Measurements from ENCODE around the gene BCKDK. TPM values are rescaled to one million over a fixed set of nuclear protein-coding genes. Genes with fewer than 3 reads are reported as not detected.

Gene BCKDK
- total and polyA plus RNA-seq, 2 of the 13 experiments (the other 11 are each of a cell fraction or from before 2014, with no cell fraction given): 24.9 to 42.6 TPM

GRCh38 chr16:31105677-31106213 is 2.4 kb upstream of the BCKDK start (continued):
- no peak for TF ChIP-seq ELK4 (CRISPR knock-in tag; IDR thresholded peaks at IDR 0.05; ENCODE audit: borderline replicate concordance)
- 0 out of 2 replicates have a peak, but pooled peaks have one; percentile 65 for TF ChIP-seq ZNF850 (CRISPR knock-in tag; conservative IDR thresholded peaks at IDR 0.05)
- TF ChIP-seq SMARCE1 (IDR thresholded peaks at IDR 0.05; ENCODE audit: borderline replicate concordance): no peak
- TF ChIP-seq SP2 (CRISPR knock-in tag; IDR thresholded peaks at IDR 0.05): 0 out of 2 replicates have a peak, but pooled peaks have one; percentile 18
- peak; percentile 93 for TF ChIP-seq ZBTB26 (CRISPR knock-in tag; IDR thresholded peaks at IDR 0.05; ENCODE audit: borderline replicate concordance)
- TF ChIP-seq ZNF557 (CRISPR knock-in tag; IDR thresholded peaks at IDR 0.05): peak; percentile 93; the same call in 1 of the 2 replicates
- peak; percentile 40; the same call in 1 of the 2 replicates for TF ChIP-seq ATAD3A (CRISPR knock-in tag; IDR thresholded peaks at IDR 0.05)
- TF ChIP-seq ZNF33A (CRISPR knock-in tag; IDR thresholded peaks at IDR 0.05; ENCODE audit: borderline replicate concordance): 0 out of 2 replicates have a peak, but pooled peaks have one; percentile 34
- TF ChIP-seq PAF1 (CRISPR knock-in tag; IDR thresholded peaks at IDR 0.05): no peak
- peak; percentile 89; the same call in 1 of the 2 replicates for TF ChIP-seq ZNF839 (CRISPR knock-in tag; IDR thresholded peaks at IDR 0.05; ENCODE audit: borderline replicate concordance)
- TF ChIP-seq MBD4 (IDR thresholded peaks at IDR 0.05; ENCODE audit: borderline replicate concordance, low read length): no peak
- peak; percentile 71 for TF ChIP-seq SRSF1 (optimal IDR thresholded peaks at IDR 0.05; ENCODE audit: low read depth, low read length)
- no peak for TF ChIP-seq ONECUT2 (CRISPR knock-in tag; IDR thresholded peaks at IDR 0.05)
- TF ChIP-seq NFKBIZ (CRISPR knock-in tag; IDR thresholded peaks at IDR 0.05): peak; percentile 92
- peak; percentile 49; the same call in 1 of the 2 replicates for TF ChIP-seq ZNF234 (CRISPR knock-in tag; conservative IDR thresholded peaks at IDR 0.05)
- TF ChIP-seq ZNF740 (CRISPR knock-in tag; IDR thresholded peaks at IDR 0.05): peak; percentile 80
- TF ChIP-seq PATZ1 (CRISPR knock-in tag; IDR thresholded peaks at IDR 0.05): peak; percentile 86
- TF ChIP-seq MYNN (CRISPR knock-in tag; IDR thresholded peaks at IDR 0.05; ENCODE audit: low read depth): peak; percentile 88
- no peak for TF ChIP-seq ZNF7 (CRISPR knock-in tag; IDR thresholded peaks at IDR 0.05)
- TF ChIP-seq NCOA5 (CRISPR knock-in tag; IDR thresholded peaks at IDR 0.05): no peak; the same call in 1 of the 2 replicates
- TF ChIP-seq TBX3 (IDR thresholded peaks at IDR 0.05; ENCODE audit: borderline replicate concordance): no peak
- peak; percentile 52; the same call in 1 of the 2 replicates for TF ChIP-seq HCFC1 (IDR thresholded peaks at IDR 0.05; ENCODE audit: low read depth, low read length)
- peak; percentile 97 for TF ChIP-seq MYC (CRISPR knock-in tag; IDR thresholded peaks at IDR 0.05; ENCODE audit: borderline replicate concordance)
- no peak for TF ChIP-seq ZBTB14 (CRISPR knock-in tag; IDR thresholded peaks at IDR 0.05)
- TF ChIP-seq ZNF644 (CRISPR knock-in tag; IDR thresholded peaks at IDR 0.05; ENCODE audit: low read depth): peak; percentile 65; the same call in 1 of the 2 replicates
